ENCODE measurements around the gene TAS1R2. TPM values are rescaled to one million over a fixed set of nuclear protein-coding genes. Genes with fewer than 3 reads are reported as not detected.

Gene TAS1R2
- total and polyA plus RNA-seq, 9 donors: not detected

- Histone ChIP-seq H3K36me3 (no peaks in the 10 kb centered on the region), H3K4me1 (ENCODE audit: insufficient read depth) (no peaks in the 10 kb centered on the region), H3K4me3 (no peak overlapping the region), H3K9me3 (no peaks in the 10 kb centered on the region), H3K27me3 (no peaks in the 10 kb centered on the region), H3K27ac (no peak overlapping the region)
- WGBS, 3 donors: 92 to 93% (median 92%) methylated on average over 7 of the region's 7 CpGs
- DNase-seq: no peak
- TF ChIP-seq CTCF (IDR thresholded peaks at IDR 0.05) (no peak), POLR2A (IDR thresholded peaks at IDR 0.05) (no peak), EP300 (IDR thresholded peaks at IDR 0.05) (no peak)
- intact Hi-C loops (cut with DNase I): no loop called here
Observed at GRCh38 chr1:18891426-18891780, 31.9 kb upstream of the TAS1R2 start.

DNA sequence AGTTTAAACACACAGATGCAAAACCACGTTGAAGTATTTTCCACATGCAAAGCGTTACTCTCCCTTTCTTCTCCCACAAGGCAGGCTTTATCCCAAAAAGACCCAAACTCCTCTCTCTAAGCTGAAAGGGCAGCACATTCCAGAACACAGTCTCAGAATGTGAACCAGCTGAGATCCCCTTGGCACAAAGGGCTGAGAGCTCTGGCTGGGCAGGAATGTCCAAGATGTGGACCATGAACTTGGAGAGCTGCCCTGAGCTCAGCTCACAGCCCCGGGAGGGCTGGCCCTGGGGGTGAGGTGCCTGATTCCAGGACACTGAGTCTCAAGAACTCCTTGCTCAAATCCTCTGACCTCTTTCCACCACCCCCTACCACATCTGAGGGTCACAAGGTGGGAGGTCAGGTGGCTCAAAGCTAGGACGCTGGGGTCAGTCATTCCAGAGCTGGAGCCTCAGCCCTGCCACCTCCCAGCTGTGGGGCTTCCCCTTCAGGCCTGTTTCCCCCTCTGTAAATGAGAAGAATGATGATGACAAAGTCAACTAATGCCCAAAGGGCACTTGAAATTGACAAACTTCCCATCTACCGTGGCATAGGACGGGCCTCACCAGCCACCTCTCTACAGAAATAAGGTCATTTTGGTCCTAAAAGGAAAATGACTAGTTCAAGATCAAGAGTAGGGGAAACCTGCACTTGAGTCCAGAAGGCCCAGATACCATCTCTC lies 31.4 kb upstream of the TAS1R2 start:
- Histone ChIP-seq H3K9me3 (no peaks in the 10 kb centered on the region), H3K4me1 (ENCODE audit: insufficient read depth) (no peaks in the 10 kb centered on the region), H3K36me3 (no peaks in the 10 kb centered on the region), H3K4me3 (no peak overlapping the region), H3K27me3 (no peaks in the 10 kb centered on the region), H3K27ac (no peak overlapping the region)
- TF ChIP-seq CTCF (IDR thresholded peaks at IDR 0.05): no peak
- WGBS, 3 donors: 32 to 46% (median 46%) methylated on average over 6 of the region's 6 CpGs
- peak in 2 of 5 donors; percentile 25 to 66 for DNase-seq
- intact Hi-C loops (cut with DNase I): no loop called here

- intact Hi-C loops (cut with DNase I): no loop called here
- TF ChIP-seq EP300 (IDR thresholded peaks at IDR 0.05): no peak
- TF ChIP-seq CTCF (IDR thresholded peaks at IDR 0.05): no peak
- no peak for TF ChIP-seq POLR2A (IDR thresholded peaks at IDR 0.05)
- H3K4me3 ChIP-seq: no peak overlapping the region
- no peak for DNase-seq
- H3K36me3 ChIP-seq: no peaks in the 10 kb centered on the region
- H3K27ac ChIP-seq: no peak overlapping the region
- WGBS, 3 donors: 88 to 97% (median 95%) methylated on average over 1 of the region's 1 CpG
- no peaks in the 10 kb centered on the region for H3K9me3 ChIP-seq
- H3K27me3 ChIP-seq: no peaks in the 10 kb centered on the region
- H3K4me1 ChIP-seq (ENCODE audit: insufficient read depth): no peaks in the 10 kb centered on the region
Observed at GRCh38 chr1:18886003-18886335, 26.5 kb upstream of the TAS1R2 start.

DNA sequence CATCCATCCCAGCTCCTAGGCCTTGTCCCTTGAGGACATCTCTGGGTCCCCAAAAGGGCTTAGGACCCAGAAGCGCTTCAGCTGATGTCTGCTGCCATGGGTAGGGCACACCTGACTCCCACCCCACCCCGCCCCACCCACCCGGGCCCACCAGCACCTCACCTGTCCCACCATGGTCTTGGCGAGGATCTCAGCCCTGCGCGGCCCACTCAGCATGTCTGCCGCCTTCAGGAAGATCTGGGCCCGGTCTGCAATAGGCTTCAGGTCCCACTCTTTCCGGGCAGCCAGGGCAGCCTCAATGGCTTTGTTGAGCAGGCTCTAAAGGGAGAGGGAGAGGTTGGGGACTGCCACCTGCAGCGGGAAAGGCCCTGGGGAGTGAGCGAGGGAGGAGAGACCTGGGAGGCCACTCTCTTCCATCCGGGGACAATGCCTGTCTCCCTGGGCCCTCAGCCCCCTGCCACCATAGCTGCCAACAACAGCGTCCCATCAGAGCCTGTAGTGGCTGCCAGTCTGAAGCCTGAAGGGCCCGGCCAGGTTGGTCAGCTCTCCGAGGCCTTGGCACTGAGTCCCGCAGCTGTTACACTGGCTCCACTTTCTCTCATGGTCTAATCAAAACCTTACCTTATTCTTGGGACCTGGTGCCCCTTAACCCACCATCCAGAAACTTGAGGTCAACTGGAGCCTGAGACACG lies 26.0 kb upstream of the TAS1R2 start:
- TF ChIP-seq POLR2A (IDR thresholded peaks at IDR 0.05) (no peak), EP300 (IDR thresholded peaks at IDR 0.05) (no peak), CTCF (IDR thresholded peaks at IDR 0.05) (no peak)
- intact Hi-C loops (cut with DNase I): no loop called here
- Histone ChIP-seq H3K4me1 (ENCODE audit: insufficient read depth) (no peaks in the 10 kb centered on the region), H3K27ac (no peak overlapping the region), H3K9me3 (no peaks in the 10 kb centered on the region), H3K4me3 (no peak overlapping the region), H3K27me3 (no peaks in the 10 kb centered on the region), H3K36me3 (no peaks in the 10 kb centered on the region)
- DNase-seq: no peak
- 91 to 93% (median 92%) methylated on average over 15 to 17 of the region's 17 CpGs for WGBS, 3 donors
